HG02970 (cell line): ENCODE results near the gene PRRG2.
"Not testable (repeated sequence)": the region's sequence is repeated elsewhere in the genome, so short reads cannot be mapped to it uniquely, and the experiment has no call there.

Experiments
- ATAC-seq: cut with Tn5 transposase; IDR thresholded peaks from one replicate; pipeline ENCODE4 v1.9.1; 2021; ENCODE audit warnings: mild to moderate bottlenecking, moderate library complexity, moderate number of reproducible peaks; ENCODE audit not compliant: unreplicated experiment, low FRiP score

The PRRG2 gene

GRCh38 chr19:49599378-49600295 lies 18.5 kb downstream of the PRRG2 start:
- ATAC-seq = no peak

- no peak for ATAC-seq
These were observed 20.4 kb downstream of the PRRG2 start for GRCh38 chr19:49601482-49602038.

DNA sequence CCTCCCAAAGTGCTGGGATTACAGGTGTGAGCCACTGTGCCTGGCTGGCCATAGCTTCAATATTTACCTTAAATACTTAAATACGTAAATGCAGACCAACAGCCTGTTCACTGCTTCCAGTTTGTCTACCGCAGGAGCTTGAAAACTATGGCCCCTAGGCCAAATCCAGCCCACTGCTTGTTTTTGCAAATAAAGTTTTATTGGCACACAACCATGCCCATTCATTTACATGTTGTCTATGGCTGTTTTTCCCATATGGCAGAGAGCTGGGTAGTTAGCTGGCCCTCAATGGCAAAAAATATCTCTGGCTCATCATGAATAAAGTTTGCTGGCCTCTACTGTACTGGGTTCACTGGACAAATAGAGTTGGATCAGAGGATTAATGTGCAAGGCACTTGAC lies 21.7 kb downstream of the PRRG2 start:
- ATAC-seq = no peak

DNA sequence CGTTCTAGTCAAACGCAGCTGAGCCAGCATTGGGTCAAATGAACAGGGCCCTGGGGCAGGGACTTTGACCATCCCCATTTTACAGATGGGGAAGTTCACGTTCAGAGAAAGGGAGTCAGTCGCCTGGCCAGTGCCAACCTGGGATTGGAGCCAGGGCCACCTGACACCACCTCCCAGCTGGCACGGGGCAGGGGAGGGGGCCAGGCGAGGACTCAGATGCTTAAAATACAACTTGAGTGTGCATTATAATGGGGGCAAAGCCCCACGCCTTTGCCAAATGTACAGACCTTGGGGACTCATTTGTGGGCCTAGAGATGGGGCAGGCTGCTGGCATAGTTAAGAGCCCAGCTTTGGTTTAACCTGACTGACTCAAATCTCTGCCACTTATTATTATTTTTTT lies 24.5 kb downstream of the PRRG2 start:
- no peak for ATAC-seq

DNA sequence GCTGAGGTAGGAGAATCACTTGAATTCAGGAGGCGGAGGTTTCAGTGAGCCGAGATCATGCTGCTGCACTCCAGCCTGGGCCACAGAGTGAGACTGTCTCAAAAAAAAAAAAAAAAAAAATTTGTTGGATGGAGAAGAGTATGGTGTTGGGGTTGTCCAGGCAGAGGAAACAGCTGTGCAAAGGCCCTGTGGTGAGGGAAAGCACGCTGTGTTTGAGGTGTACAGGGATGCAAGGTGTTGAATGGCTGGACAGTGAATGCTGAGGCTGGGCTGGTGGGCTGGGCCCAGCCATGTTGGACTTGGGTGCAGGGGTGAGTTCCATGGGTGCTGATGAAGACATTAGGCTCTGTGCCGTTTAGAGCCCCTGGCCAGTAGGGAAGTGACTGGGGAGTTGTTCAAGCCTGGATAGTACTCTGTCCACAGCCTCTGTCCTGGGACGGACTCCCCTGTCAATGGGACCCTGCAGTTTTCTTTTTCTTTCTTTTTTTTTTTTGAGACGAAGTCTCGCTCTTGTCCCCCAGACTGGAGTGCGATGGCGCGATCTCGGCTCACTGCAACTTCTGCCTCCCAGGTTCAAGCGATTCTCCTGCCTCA lies 28.5 kb downstream of the PRRG2 start:
- ATAC-seq = no peak

- ATAC-seq = no peak
These were observed 32.3 kb downstream of the PRRG2 start for GRCh38 chr19:49613374-49613773.

GRCh38 chr19:49614096-49614833 lies 33.1 kb downstream of the PRRG2 start:
- ATAC-seq = no peak

GRCh38 chr19:49615861-49616260 lies 34.7 kb downstream of the PRRG2 start:
- ATAC-seq = no peak

- ATAC-seq = no peak
These were observed 35.4 kb downstream of the PRRG2 start for GRCh38 chr19:49616532-49616931.

DNA sequence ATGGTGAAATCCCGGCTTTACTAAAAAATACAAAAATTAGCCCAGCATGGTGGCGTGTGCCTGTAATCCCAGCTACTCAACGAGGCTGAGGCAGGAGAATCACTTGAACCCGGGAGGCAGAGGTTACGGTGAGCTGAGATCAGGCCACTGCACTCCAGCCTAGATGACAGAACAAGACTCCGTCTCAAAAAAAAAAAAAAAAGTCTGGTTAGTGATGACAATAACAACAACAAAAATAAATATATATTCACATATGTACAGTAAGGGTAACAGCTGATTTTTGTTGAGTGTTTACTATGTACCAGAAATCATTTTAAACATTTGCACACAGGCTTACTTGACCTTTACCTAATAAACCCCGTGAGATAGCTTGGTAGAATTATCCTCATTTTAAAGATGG lies 35.8 kb downstream of the PRRG2 start:
- no peak for ATAC-seq

- ATAC-seq = not testable (repeated sequence)
These were observed 36.7 kb downstream of the PRRG2 start for GRCh38 chr19:49617860-49618259.

- no peak for ATAC-seq
These were observed 44.1 kb downstream of the PRRG2 start for GRCh38 chr19:49624967-49625910.

- ATAC-seq = no peak
These were observed 45.1 kb downstream of the PRRG2 start for GRCh38 chr19:49626226-49626625.

DNA sequence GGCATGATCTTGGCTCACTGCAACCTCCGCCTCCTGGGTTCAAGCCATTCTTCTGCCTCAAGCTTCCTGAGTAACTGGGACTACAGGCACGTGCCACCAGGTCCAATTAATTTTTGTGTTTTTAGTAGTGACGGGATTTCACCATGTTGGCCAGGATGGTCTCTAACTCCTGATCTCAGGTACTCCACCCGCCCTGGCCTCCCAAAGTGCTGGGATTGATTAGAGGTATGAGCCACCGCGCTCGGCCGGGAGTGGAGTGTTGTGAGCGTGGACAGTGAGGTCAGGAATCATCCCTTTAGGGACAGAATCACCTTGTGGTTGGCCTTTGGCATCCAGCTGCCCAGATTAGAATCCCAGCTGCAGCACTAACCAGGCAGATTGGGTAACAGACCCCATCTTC lies 48.5 kb downstream of the PRRG2 start:
- no peak for ATAC-seq

GRCh38 chr19:49631014-49631588 lies 50.0 kb downstream of the PRRG2 start:
- no peak for ATAC-seq

DNA sequence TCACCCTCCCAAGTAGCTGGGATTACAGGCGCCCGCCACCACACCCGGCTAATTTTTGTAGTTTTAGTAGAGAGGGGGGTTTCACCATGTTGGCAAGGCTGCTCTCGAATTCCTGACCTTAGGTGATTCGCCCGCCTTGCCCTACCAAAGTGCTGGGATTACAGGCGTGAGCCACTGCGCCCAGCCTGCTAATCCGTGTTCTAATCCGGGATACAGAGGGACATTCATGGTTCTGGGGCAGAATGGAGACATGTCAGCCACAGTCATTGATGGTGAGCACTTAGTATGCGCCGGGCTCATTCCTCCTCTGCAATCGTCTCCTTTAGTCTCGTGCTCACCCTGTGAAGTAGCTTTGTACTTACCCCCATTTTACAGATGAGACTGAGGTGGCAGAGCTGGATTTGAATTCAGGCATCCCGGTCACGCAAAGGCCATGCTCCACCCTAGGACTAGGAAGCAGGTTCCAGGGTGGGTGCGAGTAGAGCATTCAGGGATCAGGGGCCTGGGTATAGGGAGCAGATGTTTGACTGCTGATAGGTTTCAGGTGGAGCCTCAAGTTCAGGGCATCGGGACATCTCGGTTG lies 50.6 kb downstream of the PRRG2 start:
- no peak for ATAC-seq

DNA sequence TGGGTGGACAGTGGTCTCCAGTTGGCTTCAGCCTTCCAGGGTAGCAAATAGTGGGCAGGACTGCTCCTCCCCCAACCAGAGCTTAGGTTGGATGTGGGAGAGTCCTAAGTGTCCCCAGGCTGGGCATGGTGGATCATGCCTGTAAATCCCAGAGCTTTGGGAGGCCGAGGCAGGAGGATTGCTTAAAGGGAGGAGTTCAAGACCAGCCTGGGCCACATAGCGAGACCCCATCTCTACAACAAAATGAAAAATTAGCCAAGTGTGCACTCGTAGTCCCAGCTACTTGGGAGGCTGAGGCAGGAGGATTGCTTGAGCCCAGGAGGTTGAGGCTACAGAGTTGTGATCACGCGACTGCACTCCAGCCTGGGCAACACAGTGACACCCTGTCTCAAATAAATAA lies 51.5 kb downstream of the PRRG2 start:
- no peak for ATAC-seq

DNA sequence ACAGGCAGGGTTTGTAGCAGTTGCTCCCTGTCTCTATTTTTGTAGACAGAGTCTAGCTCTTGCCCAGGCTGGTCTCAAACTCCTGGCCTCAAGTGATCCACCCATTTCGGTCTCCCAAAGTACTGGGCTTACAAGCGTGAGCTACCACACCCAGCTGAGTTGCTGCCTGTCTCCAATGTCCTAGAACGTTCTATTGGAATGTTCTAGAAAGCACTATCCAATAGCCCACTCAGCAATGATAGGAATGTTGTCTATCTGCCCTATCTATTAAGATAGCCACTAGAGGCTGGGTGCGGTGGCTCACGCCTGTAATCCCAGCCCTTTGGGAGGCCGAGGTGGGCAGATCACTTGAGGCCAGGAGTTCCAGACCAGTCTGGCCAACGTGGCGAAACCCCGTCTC lies 52.2 kb downstream of the PRRG2 start:
- not testable (repeated sequence) for ATAC-seq

- no peak for ATAC-seq
These were observed 54.6 kb downstream of the PRRG2 start for GRCh38 chr19:49635530-49636232.
